Gastrocnemius medialis (tissue), 4 donors: Measurements from ENCODE around the gene JPT1.

Experiments
- POLR2A ChIP-seq, 2 donors: fragments of 450-650 bp; IDR thresholded peaks; one replicate each; pipeline ENCODE4 v1.6.1; 2017; ENCODE audit warnings: antibody characterized with exemption in 2 of 2, mild to moderate bottlenecking in 2 of 2, moderate library complexity in 2 of 2
- TF ChIP-seq, protein P1 (sequence below), 5 experiments: fragments of 450-650 bp in 3 of 5; fragments of 200-600 bp in 2 of 5; sonication (generic) in 2 of 5; IDR thresholded peaks in 4 of 5; conservative IDR thresholded peaks in 1 of 5; 1 replicate in 4 of 5; 2 replicates in 1 of 5; pipeline ENCODE4 v1.5.1; 2016 to 2019; ENCODE audit warnings: antibody characterized with exemption in 5 of 5, mild to moderate bottlenecking in 3 of 5, moderate library complexity in 3 of 5

DNA sequence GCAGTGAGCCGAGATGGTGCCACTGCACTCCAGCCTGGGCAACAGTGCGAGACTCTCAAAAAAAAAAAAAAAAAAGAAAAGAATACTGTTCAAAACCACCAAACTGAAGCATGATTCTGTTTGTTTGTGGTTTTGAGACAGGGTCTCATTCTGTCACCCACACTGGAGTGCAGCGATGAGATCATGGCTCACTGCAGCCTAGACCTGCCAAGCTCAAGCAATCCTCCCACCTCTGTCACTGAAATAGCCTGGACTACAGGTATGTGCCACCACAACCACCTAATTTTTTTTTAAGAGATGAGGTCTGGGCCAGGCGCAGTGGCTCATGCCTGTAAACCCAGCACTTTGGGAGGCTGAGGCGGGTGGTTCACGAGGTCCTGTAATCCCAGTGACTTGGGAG lies 24.1 kb upstream of the JPT1 start:
- TF ChIP-seq, protein P1, sequence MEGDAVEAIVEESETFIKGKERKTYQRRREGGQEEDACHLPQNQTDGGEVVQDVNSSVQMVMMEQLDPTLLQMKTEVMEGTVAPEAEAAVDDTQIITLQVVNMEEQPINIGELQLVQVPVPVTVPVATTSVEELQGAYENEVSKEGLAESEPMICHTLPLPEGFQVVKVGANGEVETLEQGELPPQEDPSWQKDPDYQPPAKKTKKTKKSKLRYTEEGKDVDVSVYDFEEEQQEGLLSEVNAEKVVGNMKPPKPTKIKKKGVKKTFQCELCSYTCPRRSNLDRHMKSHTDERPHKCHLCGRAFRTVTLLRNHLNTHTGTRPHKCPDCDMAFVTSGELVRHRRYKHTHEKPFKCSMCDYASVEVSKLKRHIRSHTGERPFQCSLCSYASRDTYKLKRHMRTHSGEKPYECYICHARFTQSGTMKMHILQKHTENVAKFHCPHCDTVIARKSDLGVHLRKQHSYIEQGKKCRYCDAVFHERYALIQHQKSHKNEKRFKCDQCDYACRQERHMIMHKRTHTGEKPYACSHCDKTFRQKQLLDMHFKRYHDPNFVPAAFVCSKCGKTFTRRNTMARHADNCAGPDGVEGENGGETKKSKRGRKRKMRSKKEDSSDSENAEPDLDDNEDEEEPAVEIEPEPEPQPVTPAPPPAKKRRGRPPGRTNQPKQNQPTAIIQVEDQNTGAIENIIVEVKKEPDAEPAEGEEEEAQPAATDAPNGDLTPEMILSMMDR (IDR thresholded peaks at IDR 0.05 in 4 of 5, conservative IDR thresholded peaks at IDR 0.05 in 1 of 5) = no peak
- no peak for TF ChIP-seq POLR2A (IDR thresholded peaks at IDR 0.05)
